Fibroblast of lung (primary cell): ENCODE results near the gene ANKRD28.

Source experiments
- EZH2 ChIP-seq: IDR thresholded peaks from 2 replicates; pipeline ENCODE4 v1.5.1; 2012; ENCODE audit warnings: low read length, control low read depth, mild to moderate bottlenecking; ENCODE audit errors: missing control alignments
- TF ChIP-seq, protein P1 (sequence below), 2 donors: IDR thresholded peaks in 1 of 2; conservative IDR thresholded peaks in 1 of 2; 1 replicate in 1 of 2; 2 replicates in 1 of 2; pipeline ENCODE4 v1.5.1; 2011 to 2012; ENCODE audit warnings: low read length in 2 of 2, control low read depth in 1 of 2, inconsistent platforms in 1 of 2, low read depth in 1 of 2, mild to moderate bottlenecking in 1 of 2

DNA sequence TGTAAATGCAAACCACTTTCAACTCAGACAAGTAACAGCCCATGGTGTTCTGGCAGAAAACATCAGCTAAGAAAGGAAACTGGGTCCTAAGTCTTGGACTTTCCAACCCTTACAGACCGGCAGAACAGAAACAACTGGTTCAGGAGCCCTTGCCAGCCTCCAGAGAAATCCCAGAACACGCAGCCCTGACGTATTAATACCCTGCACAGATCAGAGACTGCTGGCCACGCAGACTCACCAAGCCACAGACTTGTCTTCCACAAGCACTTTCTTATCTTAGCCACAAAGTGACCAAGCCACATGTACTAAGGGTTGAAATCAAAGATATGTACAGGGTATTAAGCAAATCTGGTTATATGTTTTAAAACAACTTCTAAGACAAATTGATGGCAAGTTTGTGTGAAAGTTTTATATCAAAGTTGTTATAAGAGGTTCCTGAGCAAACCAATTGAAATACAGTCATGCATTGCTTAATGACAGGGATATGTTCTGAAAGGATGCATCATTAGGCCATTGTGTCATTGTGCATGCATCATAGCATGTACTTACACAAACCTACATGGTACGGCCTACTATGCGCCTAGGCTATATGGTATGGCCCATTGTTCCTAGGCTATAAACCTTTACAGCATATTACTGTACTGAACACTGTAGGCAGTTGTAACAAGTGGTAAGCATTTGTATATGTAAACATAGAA lies 159.4 kb downstream of the ANKRD28 start:
- TF ChIP-seq, protein P1, sequence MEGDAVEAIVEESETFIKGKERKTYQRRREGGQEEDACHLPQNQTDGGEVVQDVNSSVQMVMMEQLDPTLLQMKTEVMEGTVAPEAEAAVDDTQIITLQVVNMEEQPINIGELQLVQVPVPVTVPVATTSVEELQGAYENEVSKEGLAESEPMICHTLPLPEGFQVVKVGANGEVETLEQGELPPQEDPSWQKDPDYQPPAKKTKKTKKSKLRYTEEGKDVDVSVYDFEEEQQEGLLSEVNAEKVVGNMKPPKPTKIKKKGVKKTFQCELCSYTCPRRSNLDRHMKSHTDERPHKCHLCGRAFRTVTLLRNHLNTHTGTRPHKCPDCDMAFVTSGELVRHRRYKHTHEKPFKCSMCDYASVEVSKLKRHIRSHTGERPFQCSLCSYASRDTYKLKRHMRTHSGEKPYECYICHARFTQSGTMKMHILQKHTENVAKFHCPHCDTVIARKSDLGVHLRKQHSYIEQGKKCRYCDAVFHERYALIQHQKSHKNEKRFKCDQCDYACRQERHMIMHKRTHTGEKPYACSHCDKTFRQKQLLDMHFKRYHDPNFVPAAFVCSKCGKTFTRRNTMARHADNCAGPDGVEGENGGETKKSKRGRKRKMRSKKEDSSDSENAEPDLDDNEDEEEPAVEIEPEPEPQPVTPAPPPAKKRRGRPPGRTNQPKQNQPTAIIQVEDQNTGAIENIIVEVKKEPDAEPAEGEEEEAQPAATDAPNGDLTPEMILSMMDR (conservative IDR thresholded peaks at IDR 0.05 in 1 of 2, IDR thresholded peaks at IDR 0.05 in 1 of 2; ENCODE audit: low read depth in 1 of 2, low read length in 2 of 2) = no peak
- TF ChIP-seq EZH2 = no peak
